Stimulated activated naive CD4-positive, alpha-beta T cell treated with Interleukin-2 at 50 U/mL for 16 hours (primary cell): Measurements from ENCODE around the gene IZUMO1.

Experiments
- DNase-seq: peaks from one replicate; lab custom pipeline; 2025; lab: John Stamatoyannopoulos, UW

IZUMO1 gene

DNA sequence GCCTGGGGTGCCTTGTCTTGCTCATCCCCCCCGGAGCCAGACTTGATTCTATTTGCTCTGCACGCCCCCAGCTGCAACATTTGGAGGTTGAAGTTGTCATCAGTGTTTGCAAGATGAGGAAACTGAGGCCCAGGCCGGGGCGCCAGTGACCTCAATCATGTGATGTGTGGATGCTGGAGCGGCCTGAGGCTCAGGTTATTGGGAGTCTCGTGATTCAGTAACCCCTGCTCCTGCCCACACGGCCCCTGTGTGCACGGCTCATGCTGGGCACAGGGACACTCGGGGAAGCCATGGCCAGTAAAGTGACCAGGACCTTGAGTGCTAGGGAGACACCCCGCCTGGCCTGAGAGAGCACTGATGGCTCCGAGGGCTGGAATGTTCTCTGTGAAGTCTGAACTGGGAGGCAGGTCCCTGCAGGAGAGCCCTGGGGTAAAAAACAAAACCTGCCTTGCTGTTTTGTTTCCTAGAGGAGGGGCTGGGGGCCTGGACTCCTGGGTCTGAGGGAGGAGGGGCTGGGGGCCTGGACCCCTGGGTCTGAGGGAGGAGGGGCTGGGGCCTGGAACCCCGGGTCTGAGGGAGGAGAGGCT, 10.5 kb upstream of the IZUMO1 start:
- no peak for DNase-seq

DNA sequence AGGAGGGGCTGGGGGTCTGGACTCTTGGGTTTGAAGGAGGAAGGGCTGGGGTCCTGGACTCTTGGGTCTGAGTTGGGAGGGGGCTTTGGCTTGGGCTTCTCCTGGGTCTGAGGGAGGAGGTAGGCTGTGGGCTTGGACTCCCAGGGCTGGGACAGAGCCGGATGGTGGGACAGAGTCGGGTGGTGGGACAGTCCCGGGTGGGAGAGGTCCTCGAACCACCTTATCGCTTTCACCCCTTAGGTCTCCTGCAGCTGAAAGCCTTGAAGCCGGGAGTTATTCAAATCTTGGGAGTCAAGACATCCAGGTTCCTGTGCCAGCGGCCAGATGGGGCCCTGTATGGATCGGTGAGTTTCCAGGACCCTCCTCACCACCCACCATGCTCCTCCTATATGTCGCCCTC, 10.0 kb upstream of the IZUMO1 start:
- DNase-seq, result no peak

DNA sequence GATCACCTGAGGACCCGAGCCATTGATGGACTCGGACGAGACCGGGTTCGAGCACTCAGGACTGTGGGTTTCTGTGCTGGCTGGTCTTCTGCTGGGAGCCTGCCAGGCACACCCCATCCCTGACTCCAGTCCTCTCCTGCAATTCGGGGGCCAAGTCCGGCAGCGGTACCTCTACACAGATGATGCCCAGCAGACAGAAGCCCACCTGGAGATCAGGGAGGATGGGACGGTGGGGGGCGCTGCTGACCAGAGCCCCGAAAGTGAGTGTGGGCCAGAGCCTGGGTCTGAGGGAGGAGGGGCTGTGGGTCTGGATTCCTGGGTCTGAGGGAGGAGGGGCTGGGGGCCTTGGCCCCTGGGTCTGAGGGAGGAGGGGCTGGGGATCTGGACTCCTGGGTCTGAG, 9.5 kb upstream of the IZUMO1 start:
- DNase-seq, result no peak

DNA sequence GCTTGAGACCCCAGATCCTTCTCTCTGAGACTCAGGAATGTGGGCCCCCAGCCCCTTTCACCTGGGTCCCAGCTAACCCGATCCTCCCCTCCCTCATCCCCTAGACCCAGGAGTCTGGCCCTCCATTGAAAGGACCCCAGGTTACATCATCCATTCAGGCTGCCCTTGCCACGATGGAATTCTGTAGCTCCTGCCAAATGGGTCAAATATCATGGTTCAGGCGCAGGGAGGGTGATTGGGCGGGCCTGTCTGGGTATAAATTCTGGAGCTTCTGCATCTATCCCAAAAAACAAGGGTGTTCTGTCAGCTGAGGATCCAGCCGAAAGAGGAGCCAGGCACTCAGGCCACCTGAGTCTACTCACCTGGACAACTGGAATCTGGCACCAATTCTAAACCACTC, 9.1 kb upstream of the IZUMO1 start:
- no peak for DNase-seq

DNA sequence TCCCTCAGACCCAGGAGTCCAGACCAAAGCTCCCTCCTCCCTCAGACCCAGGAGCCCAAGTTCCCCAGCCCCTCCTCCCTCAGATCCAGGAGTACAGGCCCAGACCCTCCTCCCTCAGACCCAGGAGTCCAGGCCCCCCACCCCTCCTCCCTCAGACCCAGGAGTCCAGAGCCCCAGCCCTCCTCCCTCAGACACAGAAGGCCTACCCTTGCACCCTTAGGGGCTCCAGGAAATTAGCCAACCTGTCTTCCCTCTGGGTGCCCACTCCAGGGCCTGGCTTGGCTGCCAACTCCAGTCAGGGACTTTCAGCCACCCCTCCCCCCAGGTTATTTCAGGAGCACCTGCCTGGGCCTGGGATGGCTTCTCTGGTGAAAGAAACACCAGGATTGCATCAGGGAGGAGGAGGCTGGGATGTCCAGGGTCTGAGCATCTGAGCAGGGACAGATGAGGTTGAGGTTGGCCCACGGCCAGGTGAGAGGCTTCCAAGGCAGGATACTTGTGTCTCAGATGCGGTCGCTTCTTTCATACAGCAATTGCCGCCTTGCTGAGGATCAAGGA, 8.5 kb upstream of the IZUMO1 start, which contains the start of gene FGF21:
FGF21 (plus strand) TSS at position 441 of the 558 bp plus-strand sequence. CDS start 713 bp downstream, outside the sequence.
- no peak for DNase-seq

DNA sequence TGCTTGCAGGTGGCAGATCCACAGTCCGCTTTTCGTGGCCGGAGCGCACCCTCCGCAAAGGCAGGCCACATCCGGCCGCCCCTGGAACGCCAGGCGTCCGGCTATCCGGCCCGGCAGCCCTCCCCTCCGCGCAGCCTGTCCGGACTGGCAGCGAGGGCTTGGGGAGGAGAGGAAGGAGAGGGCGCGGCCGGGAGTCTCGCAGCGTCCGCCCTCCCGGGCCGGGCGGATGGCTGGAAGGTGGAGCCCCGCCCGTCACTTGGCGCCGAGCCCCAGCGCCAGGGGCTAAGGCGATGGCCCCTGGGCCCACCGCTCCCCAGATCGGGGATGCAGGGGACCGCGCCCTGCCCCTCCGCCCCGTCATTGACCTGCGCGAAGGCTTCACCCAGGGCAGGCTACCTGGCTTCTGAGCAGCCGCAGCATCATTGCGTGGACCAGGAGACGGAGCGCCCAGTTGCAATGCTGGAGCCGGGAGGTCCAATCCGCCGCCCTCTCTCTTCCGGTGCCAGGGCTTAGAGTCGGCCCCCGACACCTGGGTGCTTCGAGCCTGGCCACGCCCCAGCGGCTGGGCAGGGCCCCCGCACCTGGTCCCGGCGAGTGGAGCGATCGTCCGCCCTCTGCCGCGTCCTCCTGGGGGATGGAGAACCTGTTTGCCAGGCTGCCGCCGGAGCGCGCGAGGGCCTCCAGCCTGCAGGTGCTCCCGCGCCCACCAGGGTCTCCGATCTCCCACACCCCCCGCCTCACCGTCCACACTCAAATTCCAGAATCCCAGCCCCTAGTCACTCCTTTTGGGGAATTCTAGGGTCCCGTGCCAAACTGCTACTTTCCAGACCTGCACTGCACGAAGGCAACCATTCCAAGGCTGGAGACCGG, 6.0 kb upstream of the IZUMO1 start, which contains the start of gene FUT1:
FUT1 (minus strand) TSS at position 146 of the 870 bp plus-strand sequence. CDS start 1,360 bp downstream, outside the sequence.
- DNase-seq, result peak; percentile 11

DNA sequence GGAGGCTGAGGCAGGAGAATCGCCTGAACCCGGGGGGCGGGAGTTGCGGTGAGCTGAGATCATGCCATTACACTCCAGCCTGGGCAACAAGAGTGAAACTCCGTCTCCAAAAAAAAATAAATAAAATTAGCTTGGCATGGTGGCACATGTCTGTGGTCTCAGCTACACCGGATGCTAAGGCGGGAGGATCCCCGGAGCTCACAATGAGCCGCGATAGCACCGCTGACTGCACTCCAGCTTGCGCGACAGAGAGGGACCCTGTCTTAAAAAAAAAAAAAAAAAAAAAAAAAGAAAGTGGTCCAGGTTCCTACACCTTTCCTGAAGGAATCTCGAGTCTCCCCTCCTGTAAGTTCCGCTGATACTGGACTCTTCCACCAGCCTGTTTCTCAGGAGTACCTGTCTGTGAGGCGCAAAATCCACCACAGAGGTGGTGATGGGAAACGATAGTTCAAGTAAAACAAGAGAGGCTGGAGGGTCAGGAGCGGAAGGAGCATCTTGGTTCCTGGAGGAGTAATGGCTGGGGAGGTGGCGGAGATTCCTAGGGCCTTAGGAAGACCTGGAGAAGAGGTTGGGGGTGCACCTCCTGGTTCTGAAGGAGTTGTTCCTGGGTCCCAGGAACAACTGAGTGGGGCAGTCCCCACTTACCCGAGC, 5.3 kb upstream of the IZUMO1 start:
- no peak for DNase-seq

DNA sequence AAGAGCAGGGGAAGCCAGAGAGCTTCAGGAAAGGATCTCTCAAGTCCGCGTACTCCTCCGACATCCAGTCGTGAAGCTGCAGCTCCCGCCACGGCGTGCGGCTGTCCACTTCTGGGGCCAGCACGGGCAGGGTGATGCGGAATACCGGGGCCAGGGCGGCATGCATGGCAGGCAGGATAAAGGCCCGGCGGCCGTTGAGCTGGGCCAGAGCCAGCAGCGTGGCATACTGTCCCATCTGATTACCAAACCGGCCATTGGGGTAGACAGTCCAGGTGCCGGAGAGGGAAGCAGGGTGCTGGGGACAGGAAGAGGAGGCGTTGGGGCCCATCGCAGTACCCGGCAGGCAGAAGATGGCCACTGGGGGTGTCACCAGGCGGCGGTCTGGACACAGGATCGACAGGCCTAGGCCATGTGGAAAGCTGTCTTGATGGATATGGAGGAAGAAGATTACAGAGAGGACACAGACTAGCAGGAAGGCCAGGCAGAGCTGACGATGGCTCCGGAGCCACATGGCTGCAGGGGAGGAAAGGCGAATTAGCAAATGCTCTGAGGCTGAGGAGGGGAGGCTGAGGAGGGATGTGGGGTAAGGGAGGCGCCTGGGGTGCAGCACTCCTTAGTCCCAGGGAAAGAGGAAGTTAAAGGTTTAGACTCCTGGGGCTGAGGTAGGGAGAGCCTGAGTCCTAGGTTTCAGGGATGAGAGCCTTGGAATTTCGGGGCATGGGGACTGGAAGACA, 4.2 kb upstream of the IZUMO1 start:
- no peak for DNase-seq

DNA sequence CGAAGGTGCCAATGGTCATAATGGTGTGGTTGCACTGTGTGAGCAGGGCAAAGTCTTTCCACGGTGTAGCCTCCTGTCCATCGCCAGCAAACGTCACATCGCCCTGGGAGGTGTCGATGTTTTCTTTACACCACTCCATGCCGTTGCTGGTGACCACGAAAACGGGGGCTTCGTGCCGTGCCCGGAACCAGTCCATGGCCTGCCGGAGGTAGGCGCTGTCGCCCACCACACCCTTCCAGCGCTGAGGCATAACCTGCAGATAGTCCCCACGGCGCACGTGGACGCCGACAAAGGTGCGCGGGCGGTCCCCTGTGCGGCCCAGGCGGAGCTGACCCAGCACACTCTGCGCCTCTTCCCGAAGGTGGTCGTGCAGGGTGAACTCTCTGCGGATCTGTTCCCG, 3.6 kb upstream of the IZUMO1 start:
- DNase-seq, result no peak

DNA sequence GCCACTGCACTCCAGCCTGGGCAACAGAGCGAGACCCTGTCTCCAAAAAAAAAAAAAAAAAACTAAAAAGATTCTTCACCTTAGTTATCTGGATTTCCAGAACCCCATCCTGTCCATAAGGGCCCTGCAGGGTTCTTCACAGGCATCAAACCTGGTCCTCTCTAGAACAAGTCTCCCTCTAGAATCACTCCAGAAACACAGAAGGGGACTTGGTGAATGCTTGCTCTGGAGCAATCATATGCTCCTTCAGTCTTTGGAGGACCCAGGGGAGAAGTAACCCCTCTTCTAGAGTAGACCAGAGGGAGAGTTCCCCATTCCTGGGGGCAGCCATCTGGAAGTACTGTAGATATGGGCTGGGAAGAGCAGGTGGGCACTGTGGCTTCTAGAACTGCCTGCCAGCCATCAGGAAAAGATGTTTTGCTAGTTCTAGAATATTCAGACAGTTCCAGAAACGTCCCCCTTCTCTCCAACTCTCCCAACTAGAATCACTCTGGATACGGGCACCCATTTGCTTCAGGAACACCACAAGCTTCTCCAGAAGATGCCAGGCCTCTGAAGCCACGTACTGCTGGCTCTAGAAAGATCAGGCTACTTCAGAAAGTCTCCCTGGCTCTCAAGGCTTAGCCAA, 3.0 kb upstream of the IZUMO1 start:
- no peak for DNase-seq

DNA sequence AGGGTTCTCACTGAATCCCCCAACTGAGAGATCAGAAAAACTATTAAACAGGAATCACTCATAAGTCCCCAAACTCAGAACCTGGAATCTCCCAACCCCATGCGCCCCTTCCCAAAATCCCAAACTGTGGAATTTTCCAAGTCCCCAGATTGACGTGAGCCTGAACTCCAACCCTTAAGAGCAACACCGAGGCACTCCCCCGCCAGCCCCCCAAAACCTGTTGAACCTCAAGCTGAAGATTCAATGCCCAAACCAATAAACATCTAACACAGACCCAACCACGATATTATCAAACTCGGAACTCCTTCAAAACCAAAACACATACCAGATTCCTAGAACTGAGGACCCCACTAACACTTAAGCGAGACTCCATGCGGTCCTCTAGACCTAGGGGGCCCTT, 599 bp downstream of the IZUMO1 start:
- no peak for DNase-seq

DNA sequence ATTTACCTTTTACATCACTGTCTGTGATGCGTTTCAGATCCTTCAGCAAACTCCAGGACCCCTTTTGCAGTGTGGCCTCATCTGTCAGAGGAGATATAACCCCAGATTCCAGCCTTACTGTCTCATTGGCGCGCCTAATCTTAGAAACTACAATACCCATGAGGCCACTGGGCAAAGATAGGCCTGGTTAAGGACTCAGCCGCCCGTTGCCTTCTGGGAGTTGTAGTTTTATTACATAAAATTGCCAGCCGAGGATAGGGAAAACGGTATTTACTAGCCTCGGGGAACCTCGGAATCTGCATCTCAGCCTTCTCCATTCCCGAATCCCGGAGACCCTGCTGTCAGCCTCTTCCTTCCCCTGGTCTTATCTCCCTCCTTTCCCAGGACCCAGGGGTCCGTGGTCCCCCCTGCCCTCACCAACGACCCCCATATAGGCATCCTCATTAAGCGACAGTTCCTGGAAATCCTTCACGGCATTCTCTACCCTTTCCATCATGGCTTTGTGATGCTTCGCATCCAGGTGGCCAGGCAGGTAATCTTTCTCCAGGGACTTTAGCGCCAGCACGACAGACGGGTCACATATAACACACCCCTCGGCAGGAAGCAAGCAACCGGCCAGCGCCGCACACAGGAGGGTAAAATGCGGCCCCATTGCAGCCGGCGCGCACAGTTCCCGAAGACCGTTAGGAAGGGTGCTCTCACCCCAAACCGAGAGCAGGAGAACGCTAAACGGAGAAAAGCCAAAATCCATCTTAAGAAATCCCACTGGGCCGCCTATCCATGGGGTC, 1.3 kb downstream of the IZUMO1 start:
- peak; percentile 21 for DNase-seq

DNA sequence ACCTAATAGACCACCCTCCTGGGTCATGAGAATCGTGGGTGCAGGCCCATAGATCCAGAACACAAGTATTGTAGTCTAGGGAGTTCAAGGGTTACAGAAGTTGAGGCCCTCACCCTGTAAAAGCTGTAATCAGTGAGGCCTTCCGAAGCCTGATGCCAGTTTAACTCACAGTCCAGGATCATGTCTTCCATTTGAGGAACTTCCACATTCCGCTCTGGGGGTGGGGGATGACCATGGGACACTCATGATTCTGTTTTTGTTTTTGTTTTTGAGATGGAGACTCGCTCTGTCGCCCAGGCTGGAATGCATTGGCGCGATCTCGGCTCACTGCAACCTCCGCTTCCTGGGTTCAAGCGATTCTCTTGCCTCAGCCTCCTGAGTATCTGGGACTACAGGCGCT, 4.6 kb downstream of the IZUMO1 start:
- no peak for DNase-seq

DNA sequence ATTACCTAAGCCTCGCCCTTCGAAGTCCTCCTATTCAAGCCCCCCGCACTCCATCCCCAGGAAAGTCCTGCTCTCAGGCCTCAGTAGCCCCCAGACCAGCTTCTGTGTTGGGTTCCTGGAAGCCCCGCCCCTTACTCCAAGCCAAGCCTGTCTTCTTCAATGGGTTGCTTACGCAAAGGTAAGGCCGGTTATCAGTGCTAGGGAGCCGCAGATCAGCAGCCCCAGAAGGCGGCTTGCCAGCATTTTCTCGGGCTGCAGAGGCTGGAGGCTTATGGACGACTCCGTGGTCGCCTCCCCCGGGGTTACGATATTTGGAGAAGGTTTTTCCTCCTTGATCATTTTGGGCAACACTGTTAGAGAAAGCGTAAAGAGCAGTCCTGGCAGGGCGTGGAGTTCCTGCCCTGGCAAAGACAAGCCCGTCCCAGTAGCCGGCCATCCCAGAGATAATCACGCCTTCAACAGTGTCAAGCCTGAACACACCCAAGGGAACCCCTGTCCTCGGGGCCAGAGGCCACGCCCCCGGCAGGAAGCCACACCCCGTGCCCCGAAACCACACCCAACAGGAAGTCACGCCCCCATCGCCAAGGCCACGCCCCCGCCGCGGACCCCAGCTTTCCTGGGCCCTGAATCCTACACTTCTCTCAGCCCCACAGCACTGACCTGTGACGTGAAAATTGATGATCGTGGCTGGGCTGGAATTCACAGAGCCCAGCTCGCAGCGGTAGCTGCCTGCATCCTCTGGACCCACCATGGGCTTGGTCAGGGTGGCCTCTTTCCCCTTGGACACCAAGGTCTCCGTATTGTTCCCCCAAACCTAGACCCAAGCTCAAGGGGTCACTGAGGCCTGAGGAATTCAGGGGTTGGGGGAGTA, 5.3 kb downstream of the IZUMO1 start:
- no peak for DNase-seq

DNA sequence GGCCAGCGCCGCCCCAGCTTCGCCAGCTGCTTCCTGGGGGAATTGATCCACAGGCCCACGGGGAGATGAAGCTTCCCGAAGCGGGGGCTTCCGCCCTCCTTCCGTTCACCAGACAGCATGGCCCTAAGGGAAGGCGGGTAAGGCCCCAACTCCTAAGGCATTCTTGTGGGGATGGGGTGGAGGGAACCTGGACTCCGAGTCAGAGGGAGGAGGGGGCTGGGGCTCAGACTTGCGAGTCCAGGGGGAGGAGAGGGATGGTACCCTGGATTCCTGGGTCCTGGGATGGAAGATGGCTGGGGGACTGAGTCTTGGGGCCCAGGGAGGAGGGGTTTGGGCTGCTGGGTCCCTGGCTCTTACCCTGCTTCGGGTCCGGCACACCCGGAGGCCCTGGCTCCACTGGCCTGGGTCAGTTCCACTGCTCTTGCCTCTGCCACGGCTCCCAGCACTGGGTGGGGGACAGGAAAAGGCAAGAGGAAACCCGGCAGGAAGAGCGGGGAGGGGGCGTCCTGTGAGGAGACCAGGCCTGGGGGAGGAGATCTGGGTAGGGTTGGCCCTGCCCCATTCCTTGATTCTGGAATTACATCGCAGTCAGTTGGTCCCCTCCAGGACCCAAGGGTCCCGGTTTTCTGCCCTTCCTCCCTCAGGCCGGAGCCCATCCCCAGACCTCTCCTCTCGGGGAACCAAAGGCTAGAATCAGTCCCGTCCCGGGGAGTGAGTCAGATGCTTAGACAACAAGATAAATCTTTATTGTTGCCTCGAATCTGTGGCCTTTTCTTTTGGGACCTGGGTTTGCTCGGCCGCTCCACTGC, 6.3 kb downstream of the IZUMO1 start, which contains the start of gene RASIP1:
RASIP1 (minus strand) TSS at position 447 of the 809 bp plus-strand sequence; CDS start at position 119, 328 bp downstream.
- DNase-seq, result no peak

DNA sequence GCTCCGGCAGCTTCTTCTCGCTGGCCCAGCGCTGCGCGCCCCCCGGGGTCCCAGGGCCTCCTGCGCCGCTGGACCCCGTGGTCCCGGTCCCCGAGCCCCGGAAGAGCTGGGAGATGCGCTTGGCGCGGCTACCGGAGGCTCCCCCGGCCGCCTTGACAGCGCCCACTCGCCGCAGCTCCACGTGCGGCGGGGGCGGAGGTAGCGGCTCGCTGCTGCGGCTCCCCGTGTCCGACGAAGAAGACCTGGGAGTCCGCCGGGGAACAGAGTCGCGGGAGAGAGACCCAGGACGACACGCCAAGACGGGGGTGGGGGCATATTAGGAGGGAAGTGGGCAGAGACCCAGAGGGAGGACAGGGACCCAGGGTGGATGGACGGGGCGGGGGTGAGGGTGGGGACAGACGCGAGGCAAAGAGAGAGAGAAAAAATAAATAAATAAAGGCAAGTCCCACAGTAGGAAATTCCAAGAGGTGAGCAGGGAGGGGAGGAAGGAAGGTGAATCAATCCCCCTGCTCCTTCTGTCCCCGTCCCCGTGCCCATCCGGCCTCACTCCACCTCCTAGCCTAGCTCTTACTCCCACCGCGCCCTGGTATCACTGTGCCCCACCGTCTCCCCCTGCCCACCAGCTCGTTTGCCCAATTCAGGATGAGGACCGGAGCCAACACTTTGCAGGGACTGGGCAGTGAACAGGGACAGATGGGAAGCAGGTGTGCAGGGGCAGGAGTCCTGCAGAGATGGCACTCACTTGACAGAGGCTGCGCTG, 7.1 kb downstream of the IZUMO1 start:
- DNase-seq, result no peak

DNA sequence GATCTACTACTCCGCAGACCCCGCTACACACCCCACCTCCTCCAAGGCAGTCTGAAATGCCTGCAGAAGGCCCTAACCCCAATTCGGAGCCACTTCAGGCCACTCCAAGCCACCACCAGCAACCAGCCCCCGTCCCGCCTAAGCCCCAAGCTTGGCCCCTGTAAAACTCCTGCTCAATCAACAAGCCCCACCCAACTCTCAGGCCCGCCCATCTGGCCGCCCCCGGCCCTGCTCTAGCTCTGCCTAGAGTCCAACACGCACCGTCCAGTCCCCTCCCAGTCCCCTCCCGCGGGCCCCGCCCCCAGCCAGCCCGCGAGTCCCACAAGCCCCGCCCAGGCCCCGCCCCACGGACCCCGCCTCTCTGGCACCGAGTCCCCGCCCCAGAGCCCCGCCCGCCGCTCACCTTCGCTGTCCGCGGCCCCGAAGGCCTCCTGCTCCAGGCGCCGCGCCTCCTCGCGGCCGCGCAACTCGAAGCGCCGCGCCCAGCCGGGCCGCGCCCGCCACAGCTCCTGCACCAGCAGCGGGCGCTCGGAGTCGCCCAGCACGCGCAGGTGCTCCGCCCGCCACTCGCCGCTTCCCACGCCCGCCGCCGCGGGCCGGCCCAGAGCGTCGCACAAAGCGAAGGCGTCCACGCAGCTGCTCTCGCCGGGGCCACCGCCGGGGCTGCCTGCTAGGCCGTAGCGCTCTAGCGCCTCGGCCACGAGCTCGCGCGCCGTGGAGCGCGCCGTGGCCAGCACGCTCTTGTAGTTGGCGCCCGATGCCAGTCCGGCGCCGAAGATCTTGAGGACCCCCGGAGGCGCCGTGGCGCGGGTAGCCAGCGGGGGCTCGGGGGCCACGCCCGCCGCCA, 7.9 kb downstream of the IZUMO1 start:
- peak; percentile 88 for DNase-seq
